ENCODE results near the gene TBC1D5.

DNA sequence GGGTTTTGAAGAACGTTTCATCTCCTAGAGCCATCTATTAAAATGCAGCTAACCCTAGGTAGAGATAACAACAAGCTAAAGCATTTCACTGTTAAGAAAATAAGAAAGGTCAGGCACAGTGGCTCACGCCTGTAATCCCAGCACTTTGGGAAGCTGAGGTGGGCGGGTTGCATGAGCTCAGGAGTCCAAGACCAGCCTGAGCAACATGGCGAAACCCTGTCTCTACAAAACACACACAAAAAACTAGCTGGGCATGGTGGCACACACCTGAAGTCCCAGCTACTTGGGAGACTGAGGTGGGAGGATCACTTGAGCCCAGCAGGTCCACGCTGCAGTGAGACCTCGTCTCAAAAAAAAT, 5.4 kb upstream of the TBC1D5 start:
- TF ChIP-seq, protein P1, sequence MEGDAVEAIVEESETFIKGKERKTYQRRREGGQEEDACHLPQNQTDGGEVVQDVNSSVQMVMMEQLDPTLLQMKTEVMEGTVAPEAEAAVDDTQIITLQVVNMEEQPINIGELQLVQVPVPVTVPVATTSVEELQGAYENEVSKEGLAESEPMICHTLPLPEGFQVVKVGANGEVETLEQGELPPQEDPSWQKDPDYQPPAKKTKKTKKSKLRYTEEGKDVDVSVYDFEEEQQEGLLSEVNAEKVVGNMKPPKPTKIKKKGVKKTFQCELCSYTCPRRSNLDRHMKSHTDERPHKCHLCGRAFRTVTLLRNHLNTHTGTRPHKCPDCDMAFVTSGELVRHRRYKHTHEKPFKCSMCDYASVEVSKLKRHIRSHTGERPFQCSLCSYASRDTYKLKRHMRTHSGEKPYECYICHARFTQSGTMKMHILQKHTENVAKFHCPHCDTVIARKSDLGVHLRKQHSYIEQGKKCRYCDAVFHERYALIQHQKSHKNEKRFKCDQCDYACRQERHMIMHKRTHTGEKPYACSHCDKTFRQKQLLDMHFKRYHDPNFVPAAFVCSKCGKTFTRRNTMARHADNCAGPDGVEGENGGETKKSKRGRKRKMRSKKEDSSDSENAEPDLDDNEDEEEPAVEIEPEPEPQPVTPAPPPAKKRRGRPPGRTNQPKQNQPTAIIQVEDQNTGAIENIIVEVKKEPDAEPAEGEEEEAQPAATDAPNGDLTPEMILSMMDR (IDR thresholded peaks at IDR 0.05) = no peak
- TF ChIP-seq POLR2AphosphoS5 (IDR thresholded peaks at IDR 0.05; ENCODE audit: insufficient read depth in 1 of 2, low read depth in 1 of 2) (no peak), POLR2A (IDR thresholded peaks at IDR 0.05) (no peak)

Measured in vagina (tissue), 2 donors.